NCI-H226 (cell line): Measurements from ENCODE around the gene MEIS3.
A peak's percentile ranks its signal among the peaks of the same experiment; 100 is the strongest.
"Not testable (repeated sequence)": the region's sequence is repeated elsewhere in the genome, so short reads cannot be mapped to it uniquely, and the experiment has no call there.

Experiments used
- DNase-seq: peaks from one replicate; pipeline ENCODE4 v3.0.0-alpha.2; 2015

The MEIS3 gene

DNA sequence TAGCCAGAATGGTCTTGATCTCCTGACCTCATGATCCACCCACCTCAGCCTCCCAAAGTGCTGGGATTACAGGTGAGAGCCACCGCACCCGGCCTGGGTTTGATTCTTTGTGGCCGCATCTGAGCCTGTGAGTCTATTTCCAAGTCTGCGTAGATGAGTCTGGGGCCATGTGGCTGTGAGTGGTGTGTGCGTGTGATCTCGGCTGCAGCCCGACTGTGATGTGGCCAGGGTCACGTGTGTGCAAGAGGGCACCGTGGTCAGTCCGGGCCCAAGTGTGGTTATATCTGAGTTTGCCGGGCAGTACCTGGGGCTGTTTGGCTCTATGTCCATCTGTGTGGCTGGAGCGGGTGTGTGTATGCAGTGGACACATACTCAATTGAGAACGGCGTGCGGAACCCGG is 5.4 kb downstream of the MEIS3 start:
- no peak for DNase-seq

DNA sequence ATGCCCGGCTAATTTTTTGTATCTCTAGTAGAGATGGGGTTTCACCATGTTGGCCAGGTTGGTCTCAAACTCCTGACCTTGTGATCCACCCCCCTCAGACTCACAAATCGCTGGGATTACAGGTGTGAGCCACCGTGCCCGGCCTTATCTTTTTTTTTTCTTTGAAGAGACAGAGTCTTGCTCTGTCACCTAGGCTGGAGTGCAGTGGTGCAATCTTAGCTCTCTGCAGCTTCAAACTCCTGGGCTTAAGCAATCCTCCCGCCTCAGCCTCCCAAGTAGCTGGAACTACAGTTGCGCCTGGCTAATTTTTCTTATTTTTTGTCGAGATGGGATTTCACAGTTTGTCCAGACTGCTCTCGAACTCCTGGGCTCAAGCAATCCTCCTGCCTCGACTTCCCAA is 7.6 kb downstream of the MEIS3 start:
- not testable (repeated sequence) for DNase-seq

DNA sequence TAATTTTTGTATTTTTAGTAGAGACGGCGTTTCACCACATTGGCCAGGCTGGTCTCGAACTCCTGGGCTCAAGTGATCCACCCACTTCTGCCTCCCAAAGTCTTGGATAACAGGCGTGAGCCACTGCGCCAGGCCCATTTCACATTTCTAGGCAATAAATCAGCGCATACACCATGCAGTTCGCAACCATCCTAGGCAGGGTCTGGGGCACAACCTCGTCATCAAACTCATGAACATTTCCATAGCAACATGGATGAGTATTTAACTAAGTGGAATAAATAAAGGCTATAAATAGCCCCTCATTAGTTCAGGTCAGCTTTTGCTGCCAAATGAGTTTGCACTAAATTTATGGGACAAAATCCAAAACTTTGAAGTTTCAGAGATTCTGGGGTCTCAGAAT is 8.2 kb downstream of the MEIS3 start:
- DNase-seq, result no peak

DNA sequence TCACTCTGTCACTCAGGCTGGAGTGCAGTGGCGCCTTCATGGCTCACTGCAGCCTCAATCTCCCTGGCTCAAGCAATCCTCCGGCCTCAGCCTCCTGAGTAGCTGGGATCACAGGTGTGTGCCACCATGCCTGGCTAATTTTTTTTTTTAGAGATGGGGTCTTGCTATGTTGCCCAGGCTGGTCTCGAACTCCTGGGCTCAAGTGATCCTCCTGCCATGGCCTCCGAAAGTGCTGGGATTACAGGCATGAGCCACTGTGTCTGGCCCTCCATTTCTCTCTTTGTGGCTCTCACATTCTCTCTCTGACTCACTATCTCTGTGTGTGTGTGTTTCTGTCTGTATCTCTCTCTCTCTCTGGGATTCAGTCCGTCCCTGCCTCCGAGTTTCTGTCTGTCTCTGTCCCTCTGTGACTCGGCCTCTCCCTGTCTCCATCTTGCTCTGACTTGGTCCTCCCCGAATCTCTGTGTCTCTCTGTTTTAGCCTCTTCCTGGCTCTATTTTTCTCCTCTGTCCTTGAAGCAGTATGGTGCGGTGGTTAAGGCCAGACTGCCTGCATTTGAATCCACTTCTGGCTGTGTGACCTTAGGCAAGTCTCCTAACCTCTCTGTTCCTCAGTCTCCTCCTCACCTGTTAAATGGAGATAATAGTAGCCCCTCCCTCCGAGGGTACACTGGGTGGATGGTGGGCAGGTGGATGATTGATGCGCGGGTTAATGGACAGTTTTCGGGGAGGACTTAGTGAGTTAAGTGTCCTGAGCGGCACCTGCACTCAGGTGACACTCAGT is 11.0 kb downstream of the MEIS3 start:
- no peak for DNase-seq

DNA sequence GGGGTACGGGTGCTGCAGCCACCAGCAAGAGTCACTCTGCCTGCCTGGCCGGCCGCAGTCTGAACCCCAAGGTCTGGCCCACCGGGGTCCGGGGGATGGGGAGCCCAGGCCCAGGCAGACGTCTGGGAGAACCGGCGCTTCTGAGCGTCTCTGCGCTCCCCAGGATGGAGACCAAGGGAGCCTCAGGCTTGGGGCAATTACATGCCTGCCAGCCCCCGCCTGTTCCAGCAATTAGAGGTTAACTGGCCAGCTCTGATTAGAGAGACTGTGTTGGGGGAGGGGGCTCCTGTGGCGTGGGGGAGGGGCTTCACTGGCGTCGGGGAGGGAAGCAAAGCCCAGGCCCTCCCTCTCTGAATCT is 11.9 kb downstream of the MEIS3 start:
- DNase-seq, result no peak

DNA sequence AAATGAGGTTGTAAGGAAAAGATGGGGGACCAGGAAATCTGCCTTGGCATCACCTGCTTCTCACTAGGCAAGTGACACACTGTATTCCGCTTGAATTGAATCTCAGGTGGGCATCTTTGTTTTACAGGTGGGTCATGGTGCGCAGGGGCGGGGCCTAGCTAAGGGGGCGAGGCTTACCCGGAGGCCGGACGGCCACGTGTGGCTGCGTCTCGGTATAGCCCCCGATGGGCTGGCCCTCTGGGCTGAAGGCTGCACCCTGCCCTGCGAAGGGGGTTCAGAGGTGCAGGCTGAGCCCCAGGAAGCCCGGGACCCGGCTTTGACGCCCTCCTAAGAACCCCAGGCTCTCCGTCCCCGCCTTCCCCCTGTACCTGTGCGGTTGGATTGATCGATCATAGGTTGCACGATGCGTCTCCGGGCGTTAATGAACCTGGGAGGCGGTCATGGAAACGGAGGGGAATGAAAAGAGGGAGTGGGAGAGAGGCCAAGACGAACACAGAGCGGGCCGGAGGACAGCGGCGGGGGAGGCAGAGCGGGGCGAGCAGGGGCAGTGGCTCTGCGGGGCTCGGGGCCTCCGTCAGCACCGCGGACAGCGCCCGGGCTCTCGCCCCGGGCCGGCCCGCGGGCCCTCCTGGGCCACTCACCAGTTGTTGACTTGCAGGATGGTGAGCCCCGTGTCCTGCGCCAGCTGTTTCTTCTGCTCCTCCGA is 12.5 kb downstream of the MEIS3 start:
- no peak for DNase-seq

DNA sequence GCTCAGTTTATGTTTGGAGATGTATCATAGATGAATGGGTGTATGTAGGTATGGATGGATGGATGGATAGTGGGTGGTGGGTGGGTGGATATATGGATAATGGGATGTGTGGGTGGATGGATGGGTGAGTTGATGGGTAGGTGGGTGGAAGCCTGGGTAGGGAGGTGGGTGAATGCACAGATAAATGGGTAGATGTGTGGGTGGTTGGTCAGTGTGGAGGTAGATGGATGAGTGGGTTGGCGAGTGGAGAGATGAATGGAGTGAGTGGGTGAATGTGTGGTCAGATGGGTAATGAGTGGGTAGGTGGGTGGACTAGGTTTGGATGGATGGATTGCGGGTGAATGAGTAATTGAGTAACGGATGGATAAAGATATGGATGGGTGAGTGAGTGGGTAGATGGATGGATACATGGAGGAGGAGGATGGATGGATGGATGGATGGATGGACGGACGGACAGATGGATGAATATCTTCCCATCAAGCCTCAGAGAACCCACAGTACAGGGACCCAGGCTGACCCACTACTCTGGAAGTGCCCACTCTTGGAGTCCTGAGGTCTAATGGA is 13.4 kb downstream of the MEIS3 start:
- DNase-seq, result no peak

DNA sequence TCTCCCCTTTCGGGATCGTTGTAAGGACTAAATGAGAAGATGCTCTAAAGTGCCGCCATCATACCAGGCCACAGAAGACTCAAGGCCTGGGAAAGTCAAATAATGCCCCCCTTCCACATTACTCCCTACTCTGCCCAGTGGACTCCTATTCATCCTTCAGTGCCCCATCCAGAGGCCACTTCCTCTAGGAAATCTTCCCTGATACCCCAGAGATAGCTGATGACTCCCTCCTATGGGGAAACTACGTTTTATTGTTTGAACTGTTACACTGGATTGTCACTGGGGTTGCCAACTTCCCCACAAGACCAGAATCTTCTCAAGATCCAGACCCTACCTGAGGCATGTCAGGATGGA is 14.2 kb downstream of the MEIS3 start:
- DNase-seq, result no peak

DNA sequence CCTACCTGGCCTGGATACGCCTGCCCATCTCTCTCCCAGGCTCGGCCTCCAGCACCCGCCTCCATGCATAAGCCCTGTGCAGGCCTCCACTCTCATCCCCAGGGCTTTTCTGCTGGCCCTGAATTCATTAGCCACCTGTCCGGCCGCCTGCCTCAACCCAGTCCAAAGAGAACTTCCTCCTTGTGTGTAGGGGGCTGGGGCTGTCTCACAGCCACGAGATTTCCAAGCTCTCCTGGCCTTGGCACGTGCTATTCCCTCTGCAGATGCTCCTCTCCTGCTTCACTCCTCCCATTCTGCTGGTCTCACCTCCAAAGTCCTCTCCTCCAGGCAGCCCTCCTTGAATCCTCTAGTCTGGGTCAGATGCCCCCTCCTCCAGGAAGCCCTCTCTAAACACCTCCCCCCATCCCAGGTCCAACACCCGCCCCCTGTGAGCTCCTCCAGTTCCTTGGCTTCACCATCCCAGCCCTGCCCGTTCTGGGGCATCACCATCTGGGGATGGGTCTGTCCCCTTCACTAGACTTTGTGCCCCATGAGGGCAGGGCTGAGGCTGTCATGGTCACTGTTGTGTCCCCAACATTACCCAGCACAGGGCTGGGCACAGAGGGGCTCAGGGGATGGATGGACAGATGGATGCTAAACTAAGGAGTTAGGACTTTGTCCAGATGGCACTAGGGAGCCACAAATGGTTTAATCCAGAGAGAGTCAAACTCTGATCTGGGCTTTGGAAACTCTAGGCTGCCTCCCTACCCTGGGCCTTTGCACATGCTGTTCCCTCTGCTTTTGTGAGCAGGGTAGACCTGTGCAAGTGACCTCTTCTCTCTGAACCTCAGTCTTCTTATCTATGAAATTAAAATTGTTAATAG is 14.8 kb downstream of the MEIS3 start:
- DNase-seq, result no peak

DNA sequence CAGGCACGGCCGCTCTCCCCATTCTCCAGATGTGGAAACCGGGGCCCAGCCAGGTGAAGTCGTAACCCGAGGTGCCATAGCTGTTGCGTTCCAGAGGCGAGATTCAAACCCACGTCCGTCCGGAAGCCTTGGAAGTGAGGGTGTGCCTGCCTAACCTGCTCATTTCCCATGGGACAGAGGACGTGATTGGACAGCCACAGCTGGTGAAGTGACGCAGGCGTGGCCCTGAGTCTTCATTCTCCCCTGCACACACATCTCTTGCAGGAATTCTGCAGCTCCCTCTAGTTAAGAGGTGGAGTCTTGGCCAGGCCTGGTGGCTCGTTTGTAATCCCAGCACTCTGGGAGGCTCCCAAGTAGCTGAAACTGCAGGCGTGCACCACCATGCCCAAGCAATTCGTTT is 16.8 kb downstream of the MEIS3 start:
- DNase-seq, result no peak

DNA sequence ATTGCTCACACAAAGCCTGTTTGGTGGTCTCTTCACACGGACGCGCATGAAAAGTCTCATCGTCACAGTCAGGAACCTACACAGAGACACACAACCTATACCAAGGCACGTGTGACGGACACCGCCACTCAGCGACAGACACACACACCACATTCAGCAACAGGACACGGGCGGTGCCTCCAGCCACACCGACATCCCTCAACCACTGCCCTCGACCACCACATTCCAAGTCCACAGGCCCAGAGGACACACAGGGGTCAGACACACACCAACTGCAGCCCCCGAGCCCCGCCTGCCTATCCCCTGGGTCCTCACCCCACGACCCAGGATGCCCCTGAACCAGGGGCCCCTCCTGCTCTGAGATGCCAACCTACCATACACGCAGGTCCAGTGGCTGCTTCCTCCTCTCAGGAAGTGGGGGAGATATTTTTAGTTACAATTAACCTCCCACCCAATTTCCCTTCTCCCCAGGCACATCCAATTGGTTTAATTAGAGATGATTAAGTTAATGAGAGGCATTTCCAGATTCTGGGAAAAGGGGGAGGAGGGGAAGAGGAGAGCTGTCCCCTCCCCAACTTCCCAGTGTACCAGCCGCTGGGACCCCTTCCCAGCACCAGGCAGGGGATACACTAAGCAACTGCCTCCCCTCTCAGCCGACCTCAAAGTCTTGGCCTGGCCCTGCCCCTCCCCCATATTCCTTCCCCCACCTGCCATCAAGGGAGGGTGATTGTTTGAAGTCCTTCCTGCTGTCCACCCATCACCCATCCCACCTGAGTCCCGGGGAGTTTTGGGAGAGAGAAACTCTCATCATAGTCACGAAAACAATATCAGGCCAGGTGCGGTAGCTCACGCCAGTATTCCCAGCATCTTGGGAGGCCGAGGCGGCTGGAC is 20.4 kb downstream of the MEIS3 start:
- no peak for DNase-seq

DNA sequence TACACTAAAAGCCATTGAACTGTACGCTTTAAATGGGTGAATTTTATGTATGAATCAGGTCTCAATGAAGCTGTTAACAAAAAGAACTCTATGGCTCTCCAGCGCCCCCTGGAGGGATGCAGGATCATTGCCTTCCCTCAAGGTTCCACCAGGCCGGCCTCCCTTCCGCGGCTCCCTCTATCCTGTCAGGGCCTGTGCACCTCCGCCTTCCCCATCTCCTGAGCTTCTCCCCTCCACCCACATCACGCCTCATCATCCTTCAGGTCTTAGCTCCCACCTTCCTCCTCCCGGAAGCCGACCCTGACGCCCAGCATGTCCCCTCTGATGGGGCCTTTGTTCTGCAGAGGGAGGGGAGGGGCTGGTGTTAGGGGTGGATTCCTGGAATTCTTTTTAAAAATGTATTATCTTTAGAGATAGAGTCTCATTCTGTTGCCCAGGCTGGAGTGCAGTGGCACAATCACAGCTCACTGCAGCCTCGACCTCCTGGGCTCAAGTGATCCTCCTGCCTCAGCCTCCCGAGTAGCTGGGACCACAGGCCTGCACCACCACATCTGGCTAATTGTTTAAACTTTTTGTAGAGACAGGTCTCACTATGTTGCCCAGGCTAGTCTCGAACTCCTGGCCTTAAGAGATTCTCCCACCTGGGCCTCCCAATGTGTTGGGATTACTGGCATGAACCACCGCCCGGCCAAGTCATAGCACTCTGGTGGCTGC is 27.7 kb downstream of the MEIS3 start:
- peak; percentile 48 for DNase-seq

DNA sequence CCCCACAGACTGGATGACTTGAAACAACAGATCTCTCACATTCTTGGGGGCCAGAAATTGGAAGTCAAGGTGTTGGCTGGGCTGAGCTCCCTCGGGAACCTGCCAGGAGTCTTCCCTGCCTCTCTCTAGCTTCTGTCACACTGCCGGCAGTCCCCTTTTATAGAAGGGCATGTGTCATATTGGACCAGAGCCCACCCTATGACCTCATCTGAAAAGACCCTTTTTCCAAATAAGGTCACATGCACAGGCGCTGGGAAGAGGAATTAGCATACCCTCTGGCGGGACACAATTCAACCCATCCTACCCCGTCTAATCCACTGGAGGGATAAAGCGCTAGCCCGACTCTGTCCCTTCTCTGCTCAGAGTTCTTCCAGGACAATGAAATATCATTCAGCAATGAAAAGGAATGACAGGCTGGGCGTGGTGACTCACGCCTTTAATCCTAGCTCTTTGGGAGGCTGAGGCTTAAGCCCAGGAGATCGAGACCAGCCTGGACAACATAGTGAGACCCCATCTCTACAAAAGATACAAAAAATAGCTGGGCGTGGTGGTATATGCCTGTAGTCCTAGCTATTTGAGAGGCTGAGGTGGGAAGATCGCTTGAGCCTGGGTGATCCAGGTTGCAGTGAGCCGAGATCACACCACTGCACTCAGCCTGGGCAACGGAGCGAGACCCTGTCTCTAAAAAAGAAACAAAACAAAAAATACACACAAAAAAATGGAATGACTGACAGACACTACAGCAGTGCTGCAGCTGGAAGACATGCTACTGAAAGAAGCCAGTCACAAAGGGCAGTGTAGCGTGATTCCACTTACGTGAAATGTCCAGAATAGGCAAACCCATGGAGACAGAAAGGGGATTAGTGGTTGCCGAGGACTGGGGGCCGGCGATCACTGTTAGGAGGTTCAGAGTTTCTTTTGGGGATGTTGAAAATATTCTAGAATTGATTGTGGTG is 28.5 kb downstream of the MEIS3 start:
- DNase-seq, result no peak

DNA sequence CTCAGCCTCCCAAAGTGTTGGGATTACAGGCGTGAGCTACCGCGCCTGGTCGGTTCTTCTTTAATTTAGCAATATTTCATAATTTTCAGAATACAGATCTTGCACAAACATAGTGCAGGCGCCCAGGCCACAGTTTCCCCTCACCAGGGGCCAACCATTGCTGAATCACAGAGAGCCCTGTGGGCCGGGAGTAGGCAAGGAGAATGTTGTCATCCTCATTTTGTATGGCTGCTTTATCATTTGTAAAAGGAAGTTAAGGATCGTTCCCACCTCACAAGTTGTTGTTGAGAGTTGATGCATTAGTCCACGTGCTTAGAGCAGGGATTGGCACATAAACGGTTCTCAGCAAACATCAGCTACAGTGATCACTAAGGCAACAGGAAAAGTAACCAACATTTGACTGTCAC is 30.2 kb downstream of the MEIS3 start:
- DNase-seq, result no peak

DNA sequence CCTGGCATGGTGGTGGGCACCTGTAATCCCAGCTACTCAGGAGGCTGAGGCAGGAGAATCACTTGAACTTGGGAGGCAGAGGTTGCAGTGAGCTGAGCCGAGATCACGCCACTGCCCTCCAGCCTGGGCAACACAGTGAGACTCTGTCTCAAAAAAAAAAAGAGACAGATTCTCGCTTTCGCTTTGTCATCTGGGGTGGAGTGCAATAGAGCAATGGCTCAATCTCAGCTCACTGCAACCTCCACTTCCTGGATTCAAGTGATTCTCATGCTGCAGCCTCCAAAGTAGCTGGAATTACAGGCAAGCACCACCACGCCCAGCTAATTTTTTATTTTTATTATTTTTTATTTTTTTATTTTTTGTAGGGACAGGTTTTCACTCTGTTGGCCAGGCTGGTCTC is 30.6 kb downstream of the MEIS3 start:
- DNase-seq, result not testable (repeated sequence)

DNA sequence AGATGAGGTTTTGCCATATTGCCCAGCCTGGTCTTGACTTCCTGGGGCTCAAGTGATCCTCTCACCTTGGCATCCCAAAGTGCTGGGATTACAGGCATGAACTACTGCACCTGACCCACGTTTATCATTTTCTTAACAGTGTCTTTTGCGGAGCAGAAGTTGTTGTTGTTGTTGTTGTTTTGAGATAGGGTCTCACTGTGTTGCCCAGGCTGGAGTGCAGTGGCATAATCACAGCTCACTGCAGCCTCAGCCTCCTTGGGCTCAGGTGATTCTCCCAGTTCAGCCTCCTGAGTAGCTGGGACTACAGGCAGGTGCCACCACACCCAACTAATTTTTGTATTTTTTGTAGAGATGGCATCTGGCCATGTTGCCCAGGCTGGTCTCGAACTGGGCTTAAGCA is 31.7 kb downstream of the MEIS3 start:
- not testable (repeated sequence) for DNase-seq

DNA sequence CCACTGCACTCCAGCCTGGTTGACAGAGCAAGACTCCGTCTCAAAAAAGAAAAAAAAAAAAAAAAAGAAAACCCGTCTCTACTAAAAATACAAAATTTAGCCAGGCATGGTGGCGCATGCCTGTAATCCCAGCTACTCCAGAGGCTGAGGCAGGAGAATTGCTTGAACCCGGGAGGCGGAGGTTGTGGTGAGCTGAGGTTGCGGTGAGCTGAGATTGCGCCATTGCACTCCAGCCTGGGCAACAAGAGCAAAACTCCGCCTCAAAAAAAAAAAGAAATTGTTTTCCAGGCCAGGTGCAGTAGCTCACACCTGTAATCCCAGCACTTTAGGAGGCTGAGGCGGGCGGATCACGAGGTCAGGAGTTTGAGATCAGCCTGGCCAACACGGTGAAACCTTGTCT is 32.7 kb downstream of the MEIS3 start:
- not testable (repeated sequence) for DNase-seq

DNA sequence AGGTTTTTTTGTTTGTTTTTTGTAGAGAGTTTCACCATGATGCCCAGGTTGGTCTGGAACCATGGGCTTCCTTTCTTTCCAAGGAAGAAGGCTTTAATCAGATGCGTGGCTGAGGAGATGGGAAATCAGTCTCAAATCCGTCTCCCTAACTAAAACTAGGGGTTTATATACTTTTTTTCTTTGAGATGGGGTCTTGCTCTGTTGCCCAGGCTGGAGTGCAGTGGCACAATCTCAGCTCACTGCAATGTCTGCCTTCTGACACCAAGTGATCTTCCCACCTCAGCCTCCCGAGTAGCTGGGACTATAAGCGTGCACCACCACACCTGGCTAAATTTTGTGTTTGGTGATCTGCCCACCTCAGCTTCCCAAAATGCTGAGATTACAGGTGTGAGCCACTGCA is 34.8 kb downstream of the MEIS3 start:
- DNase-seq, result not testable (repeated sequence)

DNA sequence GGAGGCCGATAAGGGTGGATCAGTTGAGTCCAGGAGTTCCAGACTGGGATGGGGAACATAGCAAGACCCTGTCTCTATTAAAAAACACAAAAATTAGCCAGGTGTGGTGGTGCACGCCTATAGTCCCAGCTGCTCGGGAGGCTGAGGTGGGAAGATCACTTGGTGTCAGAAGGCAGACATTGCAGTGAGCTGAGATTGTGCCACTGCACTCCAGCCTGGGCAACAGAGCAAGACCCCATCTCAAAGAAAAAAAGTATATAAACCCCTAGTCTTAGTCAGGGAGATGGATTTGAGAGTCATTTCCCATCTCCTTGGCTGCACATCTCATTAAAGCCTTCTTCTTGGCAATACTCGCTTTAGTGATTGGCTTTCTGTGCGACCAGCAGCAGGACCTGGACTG is 35.4 kb downstream of the MEIS3 start:
- DNase-seq, result not testable (repeated sequence)

DNA sequence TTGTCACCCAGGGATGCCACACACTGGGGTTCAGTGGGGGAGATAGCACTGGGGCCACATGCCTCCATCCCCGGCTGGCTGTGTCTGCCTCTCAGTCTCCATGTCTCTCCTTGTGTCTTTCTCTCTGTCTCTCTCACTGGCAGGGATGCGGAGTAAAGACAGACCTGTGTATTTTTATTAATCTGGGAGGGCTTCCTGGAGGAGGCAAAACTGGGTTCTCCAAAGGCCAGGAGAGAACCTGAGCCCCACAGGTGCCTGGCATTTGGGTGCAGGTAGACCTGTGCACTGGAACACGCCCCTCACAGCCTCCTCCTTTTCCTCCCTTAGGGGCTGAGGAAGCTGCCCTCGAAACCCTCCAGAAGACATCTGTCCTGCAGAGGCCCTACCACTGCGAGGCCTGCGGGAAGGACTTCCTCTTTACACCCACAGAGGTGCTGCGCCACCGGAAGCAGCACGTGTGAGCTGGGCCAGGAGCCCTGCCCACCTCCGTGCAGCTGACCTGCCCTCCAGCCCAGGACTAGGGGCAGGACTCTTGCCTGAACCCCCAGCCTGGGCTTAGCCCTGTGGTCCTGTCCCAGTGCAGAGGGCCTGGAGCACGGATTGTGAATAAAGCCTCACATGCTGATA is 37.6 kb downstream of the MEIS3 start:
- no peak for DNase-seq
